Inferior parietal cortex (tissue), 1 donor: ENCODE measurements around the gene RSAD2.

Experiments used
- DNase-seq: peaks from one replicate; pipeline ENCODE4 v3.0.0-alpha.2; 2016; ENCODE audit errors: extremely low spot score

RSAD2 gene

GRCh38 chr2:6944555-6944954 lies 67.0 kb downstream of the RSAD2 start:
- DNase-seq, result no peak

- DNase-seq, result no peak
Measured at GRCh38 chr2:6945087-6945813, 67.7 kb downstream of the RSAD2 start.

GRCh38 chr2:6945821-6946220 lies 68.2 kb downstream of the RSAD2 start:
- DNase-seq, result no peak

DNA sequence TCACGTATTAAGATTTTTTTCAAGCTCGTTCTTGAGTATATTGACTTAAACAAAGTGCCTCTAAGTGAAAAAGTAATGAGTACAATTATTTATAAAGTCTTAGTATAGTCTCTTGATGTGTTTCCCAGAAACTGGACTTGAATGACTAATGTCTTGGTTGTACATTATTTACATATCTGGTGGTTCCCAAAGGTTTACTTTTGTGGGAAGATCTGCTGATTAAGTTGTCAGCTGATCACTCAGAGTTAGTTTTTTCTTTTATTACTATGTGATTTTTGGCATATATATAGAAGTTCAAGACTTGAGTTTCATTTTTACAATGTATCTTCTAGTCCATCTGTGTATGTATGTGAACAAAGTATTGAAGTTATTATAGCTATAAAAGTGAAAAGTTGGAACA lies 69.1 kb downstream of the RSAD2 start:
- no peak for DNase-seq
